CD4-positive, alpha-beta T cell (primary cell): Measurements from ENCODE around the gene MTSS2. TPM values are rescaled to one million over a fixed set of nuclear protein-coding genes. Genes with fewer than 3 reads are reported as not detected.
"Not testable (repeated sequence)": the region's sequence is repeated elsewhere in the genome, so short reads cannot be mapped to it uniquely, and the experiment has no call there.

ENCODE experiments used
- ATAC-seq: fragments of 200-7000 bp; cut with Tn5 transposase; one replicate; pipeline ENCODE4 v1.10.0; 2022; ENCODE audit warnings: mild to moderate bottlenecking; ENCODE audit not compliant: poor library complexity
- CTCF ChIA-PET: fragments of 350-600 bp; sonication (Branson Sonifier 250); formaldehyde crosslinking; loops from one replicate; lab custom pipeline; 2021; ENCODE audit warnings: antibody characterized with exemption, inconsistent platforms; lab: Charles Lee
- POLR2A ChIA-PET: fragments of 350-600 bp; sonication (Branson Sonifier 250); formaldehyde crosslinking; loops from one replicate; lab custom pipeline; 2021; ENCODE audit warnings: antibody characterized with exemption, inconsistent platforms; lab: Charles Lee
- DNase-seq, 14 experiments: peaks; one replicate each; pipeline ENCODE4 v3.0.0-alpha.2; 2013 to 2020; ENCODE audit warnings: mixed read lengths in 2 of 14
- H3K27ac ChIP-seq, 2 donors: one replicate each; pipeline versions ENCODE4 v1.5.1 to v1.7.0; 2013; ENCODE audit warnings: low read length in 2 of 2, low read depth in 1 of 2, mild to moderate bottlenecking in 1 of 2
- H3K27me3 ChIP-seq, 2 experiments: 1 replicate in 1 of 2; 2 replicates in 1 of 2; pipeline versions ENCODE4 v1.6.1 to v1.7.0; 2013; ENCODE audit warnings: low read length in 2 of 2, control low read depth in 1 of 2, mild to moderate bottlenecking in 1 of 2, moderate library complexity in 1 of 2; ENCODE audit not compliant: insufficient read depth in 2 of 2, control insufficient read depth in 1 of 2
- H3K36me3 ChIP-seq: one replicate; pipeline ENCODE4 v1.6.1; 2013; ENCODE audit warnings: low read length, control low read depth; ENCODE audit not compliant: insufficient read depth
- H3K4me1 ChIP-seq: one replicate; pipeline ENCODE4 v1.6.1; 2013; ENCODE audit warnings: low read length, control low read depth; ENCODE audit not compliant: insufficient read depth
- H3K4me3 ChIP-seq: one replicate; pipeline ENCODE4 v1.5.1; 2013; ENCODE audit warnings: mild to moderate bottlenecking, low read length, moderate library complexity
- H3K9me3 ChIP-seq, 2 experiments: 1 replicate in 1 of 2; 2 replicates in 1 of 2; pipeline versions ENCODE4 v1.6.1 to v1.7.0; 2013; ENCODE audit warnings: low read length in 2 of 2, mild to moderate bottlenecking in 2 of 2, control low read depth in 1 of 2, moderate library complexity in 1 of 2; ENCODE audit not compliant: control insufficient read depth in 1 of 2, insufficient read depth in 1 of 2
- H3K27ac Mint-ChIP-seq: one replicate; pipeline ENCODE4 v1.8.0; 2020; ENCODE audit warnings: mixed read lengths
- H3K27me3 Mint-ChIP-seq: one replicate; pipeline ENCODE4 v1.8.0; 2021; ENCODE audit warnings: mixed read lengths
- H3K36me3 Mint-ChIP-seq: one replicate; pipeline ENCODE4 v1.8.0; 2021; ENCODE audit warnings: low read depth, mixed read lengths
- H3K4me1 Mint-ChIP-seq: one replicate; pipeline ENCODE4 v1.8.0; 2021; ENCODE audit warnings: low read depth, mixed read lengths
- H3K4me3 Mint-ChIP-seq: one replicate; pipeline ENCODE4 v1.8.0; 2020; ENCODE audit warnings: mild to moderate bottlenecking, mixed read lengths
- H3K9me3 Mint-ChIP-seq: one replicate; pipeline ENCODE4 v1.8.0; 2020; ENCODE audit warnings: mixed read lengths
- intact Hi-C, 2 experiments: fragments of 100-400 bp; cut with DNase I in 1 of 2; cut with micrococcal nuclease in 1 of 2; formaldehyde crosslinking; loops; one replicate each; pipeline versions ENCODE4 v1.15.1 to v1.9.0; 2023 to 2025; cut with DNase I, micrococcal nuclease
- total RNA-seq, 174 experiments: library from RNA in 2 of 174; stranded (reverse) in 2 of 174; gene quantifications; one replicate each; pipeline ENCODE4 v1.2.3 and lab custom pipeline; 2021 to 2026
- TF ChIP-seq, protein P1 (sequence below): fragments of 200-600 bp; IDR thresholded peaks from one replicate; pipeline ENCODE4 v1.8.0; 2022; ENCODE audit warnings: antibody characterized with exemption, mild to moderate bottlenecking

MTSS2 gene
- total RNA-seq, 2 experiments from 2014 or later, result 15.4 to 16.4 TPM

DNA sequence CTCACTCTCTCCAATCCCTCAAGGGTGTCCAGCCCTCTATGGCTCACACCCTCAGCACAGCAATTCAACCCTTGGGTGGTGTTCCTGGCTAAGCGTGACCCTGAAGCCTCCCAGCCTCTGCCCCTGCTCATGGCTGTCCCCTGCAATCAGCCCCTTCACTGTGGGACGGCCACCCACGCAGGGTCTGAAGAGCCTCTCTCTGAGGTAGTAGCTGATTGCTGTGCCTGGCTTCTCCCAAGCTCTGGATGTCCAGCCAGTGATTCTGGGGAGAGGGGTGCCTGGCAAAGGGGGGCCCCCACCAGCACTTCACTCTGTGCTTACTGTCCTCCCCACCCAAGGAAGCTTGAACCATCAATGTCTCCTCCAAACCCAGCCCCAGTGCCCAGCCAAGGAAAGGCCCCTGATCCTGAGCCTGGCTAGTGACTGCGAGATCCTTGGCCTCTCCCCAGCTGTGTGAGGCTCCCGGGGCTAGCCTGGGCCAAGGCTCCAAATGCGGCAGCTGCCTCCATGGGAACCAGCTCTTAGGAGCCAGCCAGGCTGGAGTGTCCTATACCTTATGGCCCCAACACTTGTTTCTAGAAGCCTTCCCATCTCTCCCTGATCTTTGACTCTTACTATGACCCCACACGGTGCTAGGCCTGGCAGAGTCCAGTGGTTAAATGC is 9.9 kb downstream of the MTSS2 start:
- intact Hi-C loops, result no loop called here
- ATAC-seq (no peak), DNase-seq (no peak)
- H3K27ac ChIP-seq, result no peak overlapping the region
- H3K36me3 ChIP-seq, result no peaks in the 10 kb centered on the region
- Mint-ChIP-seq H3K27ac (no peak overlapping the region), H3K27me3 (no peaks in the 10 kb centered on the region), H3K4me1 (no peaks in the 10 kb centered on the region), H3K4me3 (no peak overlapping the region), H3K9me3 (no peaks in the 10 kb centered on the region), H3K36me3 (no peaks in the 10 kb centered on the region)
- TF ChIP-seq, protein P1, sequence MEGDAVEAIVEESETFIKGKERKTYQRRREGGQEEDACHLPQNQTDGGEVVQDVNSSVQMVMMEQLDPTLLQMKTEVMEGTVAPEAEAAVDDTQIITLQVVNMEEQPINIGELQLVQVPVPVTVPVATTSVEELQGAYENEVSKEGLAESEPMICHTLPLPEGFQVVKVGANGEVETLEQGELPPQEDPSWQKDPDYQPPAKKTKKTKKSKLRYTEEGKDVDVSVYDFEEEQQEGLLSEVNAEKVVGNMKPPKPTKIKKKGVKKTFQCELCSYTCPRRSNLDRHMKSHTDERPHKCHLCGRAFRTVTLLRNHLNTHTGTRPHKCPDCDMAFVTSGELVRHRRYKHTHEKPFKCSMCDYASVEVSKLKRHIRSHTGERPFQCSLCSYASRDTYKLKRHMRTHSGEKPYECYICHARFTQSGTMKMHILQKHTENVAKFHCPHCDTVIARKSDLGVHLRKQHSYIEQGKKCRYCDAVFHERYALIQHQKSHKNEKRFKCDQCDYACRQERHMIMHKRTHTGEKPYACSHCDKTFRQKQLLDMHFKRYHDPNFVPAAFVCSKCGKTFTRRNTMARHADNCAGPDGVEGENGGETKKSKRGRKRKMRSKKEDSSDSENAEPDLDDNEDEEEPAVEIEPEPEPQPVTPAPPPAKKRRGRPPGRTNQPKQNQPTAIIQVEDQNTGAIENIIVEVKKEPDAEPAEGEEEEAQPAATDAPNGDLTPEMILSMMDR, result no peak
- H3K4me3 ChIP-seq, result no peak overlapping the region
- H3K9me3 ChIP-seq, result peaks cover 0 to 9% of the 10 kb centered on the region in 2 experiments
- no peaks in the 10 kb centered on the region for H3K27me3 ChIP-seq
- ChIA-PET CTCF (no interaction called here), POLR2A (no interaction called here)
- H3K4me1 ChIP-seq, result no peaks in the 10 kb centered on the region

DNA sequence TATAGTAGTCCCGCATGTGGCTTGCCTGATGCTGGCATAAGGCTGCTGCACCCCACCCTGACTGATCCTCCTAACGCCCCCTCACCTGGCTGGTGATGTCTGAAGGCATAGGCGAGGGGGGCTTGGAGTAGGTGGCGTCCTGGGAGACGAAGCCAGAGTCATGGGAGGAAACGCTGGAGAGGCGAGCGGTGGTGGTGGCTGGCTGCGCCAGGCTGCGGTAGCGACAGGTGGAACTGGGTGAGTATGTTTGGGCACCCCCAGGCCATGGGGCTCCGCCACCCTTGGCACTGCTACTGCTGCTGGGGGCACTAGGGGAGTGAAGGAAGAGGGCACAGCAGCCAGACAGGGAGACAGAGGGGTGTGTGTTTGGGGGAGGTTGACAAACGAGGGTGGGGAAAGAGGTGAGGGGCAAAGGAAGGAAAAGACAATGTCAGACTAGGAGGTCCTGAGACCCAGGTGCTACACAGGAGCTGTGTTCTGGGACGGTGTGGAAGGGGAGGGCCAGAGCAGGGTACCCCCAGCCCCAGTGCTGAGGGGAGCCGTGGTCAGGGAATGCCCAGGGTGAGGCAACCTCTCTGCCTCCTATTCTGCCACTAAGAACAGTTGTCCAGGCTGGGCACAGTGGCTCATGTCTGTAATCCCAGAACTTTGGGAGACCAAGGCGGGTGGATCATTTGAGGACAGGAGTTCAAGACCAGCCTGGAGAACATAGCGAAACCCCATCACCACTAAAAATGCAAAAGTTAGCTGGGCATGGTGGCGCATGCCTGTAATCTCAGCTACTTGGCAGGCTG is 11.4 kb downstream of the MTSS2 start:
- no peak overlapping the region for H3K27ac Mint-ChIP-seq
- H3K36me3 Mint-ChIP-seq, result peaks cover 7% of the 10 kb centered on the region
- no peak overlapping the region for H3K4me3 Mint-ChIP-seq
- Histone ChIP-seq H3K4me1 (no peaks in the 10 kb centered on the region), H3K36me3 (no peaks in the 10 kb centered on the region), H3K9me3 (peaks cover 0 to 9% of the 10 kb centered on the region in 2 experiments), H3K27ac (no peak overlapping the region), H3K4me3 (no peak overlapping the region), H3K27me3 (no peaks in the 10 kb centered on the region)
- TF ChIP-seq, protein P1, result no peak
- ChIA-PET POLR2A (no interaction called here), CTCF (no interaction called here)
- no peaks in the 10 kb centered on the region for H3K27me3 Mint-ChIP-seq
- no peaks in the 10 kb centered on the region for H3K4me1 Mint-ChIP-seq
- no peak for ATAC-seq
- no peak for DNase-seq
- H3K9me3 Mint-ChIP-seq, result no peaks in the 10 kb centered on the region
- intact Hi-C loops, result no loop called here

DNA sequence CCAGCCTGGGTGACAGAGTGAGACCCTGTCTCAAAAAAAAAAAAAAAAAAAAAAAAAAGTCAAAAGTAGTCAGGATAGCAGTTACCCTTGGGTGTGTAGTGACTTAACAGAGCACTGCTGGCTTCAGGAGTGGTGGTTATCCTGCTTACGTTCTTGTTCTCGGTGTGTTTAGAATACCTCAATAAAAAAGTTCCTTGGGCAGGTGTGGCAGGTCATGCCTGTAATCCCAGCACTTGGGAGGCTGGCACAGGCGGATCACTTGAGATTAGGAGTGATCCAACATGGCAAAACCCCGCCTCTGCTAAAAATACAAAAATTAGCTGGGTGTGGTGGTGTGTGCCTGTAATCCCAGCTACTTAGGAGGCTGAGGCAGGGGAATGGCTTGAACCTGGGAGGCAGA is 14.9 kb downstream of the MTSS2 start:
- CTCF ChIA-PET, H3K27me3 ChIP-seq, H3K4me3 ChIP-seq, H3K27ac Mint-ChIP-seq, H3K36me3 ChIP-seq, H3K27me3 Mint-ChIP-seq, H3K4me1 ChIP-seq, H3K4me3 Mint-ChIP-seq, H3K4me1 Mint-ChIP-seq, H3K9me3 Mint-ChIP-seq, POLR2A ChIA-PET, H3K27ac ChIP-seq, ATAC-seq, H3K9me3 ChIP-seq, intact Hi-C loops, DNase-seq: not testable (repeated sequence)
- H3K36me3 Mint-ChIP-seq, result peaks cover 14% of the 10 kb centered on the region
